ENCODE results near the gene EBF3.

The EBF3 gene

GRCh38 chr10:130003787-130004613 lies 39.9 kb upstream of the EBF3 start:
- no peaks in the 10 kb centered on the region for H3K27me3 ChIP-seq (ENCODE audit: insufficient read depth, insufficient read length)
- no peak overlapping the region for H3K9ac ChIP-seq (ENCODE audit: insufficient read length, low read depth)
- DNase-seq (ENCODE audit: low read depth, low spot score) = no peak
- H3K4me1 ChIP-seq (ENCODE audit: insufficient read depth, insufficient read length) = no peaks in the 10 kb centered on the region
- no peak for TF ChIP-seq SUZ12 (IDR thresholded peaks at IDR 0.05; ENCODE audit: extremely low read depth, insufficient read depth, insufficient read length)
- TF ChIP-seq ZNF274 (IDR thresholded peaks at IDR 0.05; ENCODE audit: low read depth, low read length) = no peak
- no peak for TF ChIP-seq YY1 (IDR thresholded peaks at IDR 0.05; ENCODE audit: insufficient read depth, insufficient read length)
- H3K36me3 ChIP-seq (ENCODE audit: insufficient read depth, insufficient read length, low read length) = no peaks in the 10 kb centered on the region
- no peak overlapping the region for H3K4me3 ChIP-seq (ENCODE audit: insufficient read length, low read depth)
- H3K9me3 ChIP-seq (ENCODE audit: insufficient read depth, low read length) = no peaks in the 10 kb centered on the region; the same call in 1 of the 2 replicates

- no peaks in the 10 kb centered on the region for H3K4me1 ChIP-seq (ENCODE audit: insufficient read depth, insufficient read length)
- H3K27me3 ChIP-seq (ENCODE audit: insufficient read depth, insufficient read length) = no peaks in the 10 kb centered on the region
- DNase-seq (ENCODE audit: low read depth, low spot score) = no peak
- H3K4me3 ChIP-seq (ENCODE audit: insufficient read length, low read depth) = no peak overlapping the region
- no peak overlapping the region for H3K9ac ChIP-seq (ENCODE audit: insufficient read length, low read depth)
- no peaks in the 10 kb centered on the region for H3K36me3 ChIP-seq (ENCODE audit: insufficient read depth, insufficient read length, low read length)
- TF ChIP-seq ZNF274 (IDR thresholded peaks at IDR 0.05; ENCODE audit: low read depth, low read length) (no peak), YY1 (IDR thresholded peaks at IDR 0.05; ENCODE audit: insufficient read depth, insufficient read length) (no peak), SUZ12 (IDR thresholded peaks at IDR 0.05; ENCODE audit: extremely low read depth, insufficient read depth, insufficient read length) (no peak)
- no peaks in the 10 kb centered on the region; the same call in 1 of the 2 replicates for H3K9me3 ChIP-seq (ENCODE audit: insufficient read depth, low read length)
These were observed 39.1 kb upstream of the EBF3 start for GRCh38 chr10:130003166-130003565.

DNA sequence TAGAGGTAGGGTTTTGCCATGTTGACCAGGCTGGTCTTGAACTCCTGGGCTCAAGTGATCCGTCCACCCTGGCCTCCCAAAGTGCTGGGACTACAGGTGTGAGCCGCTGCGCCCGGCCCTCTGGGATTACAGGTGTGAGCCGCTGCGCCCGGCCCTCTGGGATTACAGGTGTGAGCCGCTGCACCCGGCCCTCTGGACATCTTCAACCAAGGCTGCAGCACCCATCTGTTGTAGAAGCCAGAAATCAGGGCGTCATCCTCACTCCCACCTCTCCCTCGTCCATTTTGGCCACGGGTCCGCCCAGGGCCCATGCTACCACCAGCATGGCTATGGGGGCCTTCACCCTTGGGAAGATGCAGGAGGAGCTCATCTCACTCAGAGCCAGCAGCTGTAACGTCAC lies 38.5 kb upstream of the EBF3 start:
- no peak overlapping the region for H3K9ac ChIP-seq (ENCODE audit: insufficient read length, low read depth)
- DNase-seq (ENCODE audit: low read depth, low spot score) = no peak
- no peaks in the 10 kb centered on the region for H3K4me1 ChIP-seq (ENCODE audit: insufficient read depth, insufficient read length)
- H3K27me3 ChIP-seq (ENCODE audit: insufficient read depth, insufficient read length) = no peaks in the 10 kb centered on the region
- H3K36me3 ChIP-seq (ENCODE audit: insufficient read depth, insufficient read length, low read length) = no peaks in the 10 kb centered on the region
- no peak overlapping the region for H3K4me3 ChIP-seq (ENCODE audit: insufficient read length, low read depth)
- no peaks in the 10 kb centered on the region; the same call in 1 of the 2 replicates for H3K9me3 ChIP-seq (ENCODE audit: insufficient read depth, low read length)
- TF ChIP-seq YY1 (IDR thresholded peaks at IDR 0.05; ENCODE audit: insufficient read depth, insufficient read length) (no peak), ZNF274 (IDR thresholded peaks at IDR 0.05; ENCODE audit: low read depth, low read length) (no peak), SUZ12 (IDR thresholded peaks at IDR 0.05; ENCODE audit: extremely low read depth, insufficient read depth, insufficient read length) (no peak)

GRCh38 chr10:130000918-130001317 lies 36.8 kb upstream of the EBF3 start:
- no peak for DNase-seq (ENCODE audit: low read depth, low spot score)
- Histone ChIP-seq H3K4me3 (ENCODE audit: insufficient read length, low read depth) (no peak overlapping the region), H3K36me3 (ENCODE audit: insufficient read depth, insufficient read length, low read length) (no peaks in the 10 kb centered on the region), H3K9ac (ENCODE audit: insufficient read length, low read depth) (no peak overlapping the region), H3K9me3 (ENCODE audit: insufficient read depth, low read length) (no peaks in the 10 kb centered on the region; the same call in 1 of the 2 replicates), H3K27me3 (ENCODE audit: insufficient read depth, insufficient read length) (no peaks in the 10 kb centered on the region), H3K4me1 (ENCODE audit: insufficient read depth, insufficient read length) (no peaks in the 10 kb centered on the region)
- no peak for TF ChIP-seq ZNF274 (IDR thresholded peaks at IDR 0.05; ENCODE audit: low read depth, low read length)
- TF ChIP-seq YY1 (IDR thresholded peaks at IDR 0.05; ENCODE audit: insufficient read depth, insufficient read length) = no peak
- no peak for TF ChIP-seq SUZ12 (IDR thresholded peaks at IDR 0.05; ENCODE audit: extremely low read depth, insufficient read depth, insufficient read length)

- Histone ChIP-seq H3K4me1 (ENCODE audit: insufficient read depth, insufficient read length) (no peaks in the 10 kb centered on the region), H3K27me3 (ENCODE audit: insufficient read depth, insufficient read length) (no peaks in the 10 kb centered on the region), H3K4me3 (ENCODE audit: insufficient read length, low read depth) (no peak overlapping the region), H3K9me3 (ENCODE audit: insufficient read depth, low read length) (no peaks in the 10 kb centered on the region), H3K36me3 (ENCODE audit: insufficient read depth, insufficient read length, low read length) (no peaks in the 10 kb centered on the region), H3K9ac (ENCODE audit: insufficient read length, low read depth) (no peak overlapping the region)
- no peak for DNase-seq (ENCODE audit: low read depth, low spot score)
- TF ChIP-seq SUZ12 (IDR thresholded peaks at IDR 0.05; ENCODE audit: extremely low read depth, insufficient read depth, insufficient read length) = no peak
- no peak for TF ChIP-seq ZNF274 (IDR thresholded peaks at IDR 0.05; ENCODE audit: low read depth, low read length)
- TF ChIP-seq YY1 (IDR thresholded peaks at IDR 0.05; ENCODE audit: insufficient read depth, insufficient read length) = no peak
These were observed 35.1 kb upstream of the EBF3 start for GRCh38 chr10:129999140-129999539.

- Histone ChIP-seq H3K4me1 (ENCODE audit: insufficient read depth, insufficient read length) (peaks cover 8% of the 10 kb centered on the region), H3K4me3 (ENCODE audit: insufficient read length, low read depth) (no peak overlapping the region), H3K9ac (ENCODE audit: insufficient read length, low read depth) (no peak overlapping the region), H3K9me3 (ENCODE audit: insufficient read depth, low read length) (no peaks in the 10 kb centered on the region), H3K36me3 (ENCODE audit: insufficient read depth, insufficient read length, low read length) (no peaks in the 10 kb centered on the region), H3K27me3 (ENCODE audit: insufficient read depth, insufficient read length) (no peaks in the 10 kb centered on the region)
- no peak for TF ChIP-seq SUZ12 (IDR thresholded peaks at IDR 0.05; ENCODE audit: extremely low read depth, insufficient read depth, insufficient read length)
- no peak for TF ChIP-seq ZNF274 (IDR thresholded peaks at IDR 0.05; ENCODE audit: low read depth, low read length)
- TF ChIP-seq YY1 (IDR thresholded peaks at IDR 0.05; ENCODE audit: insufficient read depth, insufficient read length) = no peak
- DNase-seq (ENCODE audit: low read depth, low spot score) = no peak
These were observed 29.5 kb upstream of the EBF3 start for GRCh38 chr10:129993621-129994020.

DNA sequence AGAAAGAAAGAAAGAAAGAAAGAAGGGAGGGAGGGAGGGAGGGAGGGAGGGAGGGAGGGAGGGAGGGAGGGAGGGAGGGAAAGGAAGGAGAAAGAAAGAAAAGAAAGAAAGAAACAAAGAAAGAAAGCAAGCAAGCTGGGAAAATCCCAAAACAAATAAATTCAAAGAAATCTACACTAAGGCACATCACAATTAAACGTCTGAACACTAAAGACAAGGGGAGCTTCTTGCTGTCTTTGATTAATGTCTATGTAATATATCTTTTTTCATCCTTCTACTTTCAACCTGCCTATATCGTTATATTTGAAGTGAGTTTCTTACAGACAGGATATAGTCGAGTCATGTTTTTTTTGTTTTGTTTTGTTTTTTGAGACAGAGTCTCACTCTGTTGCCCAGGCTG lies 28.3 kb upstream of the EBF3 start:
- Histone ChIP-seq H3K4me3 (ENCODE audit: insufficient read length, low read depth) (no peak overlapping the region), H3K4me1 (ENCODE audit: insufficient read depth, insufficient read length) (peaks cover 8% of the 10 kb centered on the region), H3K36me3 (ENCODE audit: insufficient read depth, insufficient read length, low read length) (no peaks in the 10 kb centered on the region), H3K9ac (ENCODE audit: insufficient read length, low read depth) (no peak overlapping the region), H3K9me3 (ENCODE audit: insufficient read depth, low read length) (no peaks in the 10 kb centered on the region), H3K27me3 (ENCODE audit: insufficient read depth, insufficient read length) (no peaks in the 10 kb centered on the region)
- DNase-seq (ENCODE audit: low read depth, low spot score) = no peak
- TF ChIP-seq YY1 (IDR thresholded peaks at IDR 0.05; ENCODE audit: insufficient read depth, insufficient read length) = no peak
- no peak for TF ChIP-seq ZNF274 (IDR thresholded peaks at IDR 0.05; ENCODE audit: low read depth, low read length)
- no peak for TF ChIP-seq SUZ12 (IDR thresholded peaks at IDR 0.05; ENCODE audit: extremely low read depth, insufficient read depth, insufficient read length)
